Nephron (organoid): ENCODE data around the gene DDX19B.
"Not testable (repeated sequence)": the region's sequence is repeated elsewhere in the genome, so short reads cannot be mapped to it uniquely, and the experiment has no call there.

Experiments used
- H3K27ac Mint-ChIP-seq, 3 experiments: 2 replicates each; pipeline ENCODE4 v1.8.0; 2020; ENCODE audit warnings: mixed read lengths in 3 of 3, mild to moderate bottlenecking in 2 of 3, moderate library complexity in 1 of 3
- H3K27me3 Mint-ChIP-seq: 2 replicates; pipeline ENCODE4 v1.8.0; 2021; ENCODE audit warnings: low read depth, mild to moderate bottlenecking, moderate library complexity, mixed read lengths
- H3K36me3 Mint-ChIP-seq: 2 replicates; pipeline ENCODE4 v1.8.0; 2020; ENCODE audit warnings: low read depth, mixed read lengths
- H3K4me1 Mint-ChIP-seq: 2 replicates; pipeline ENCODE4 v1.8.0; 2020; ENCODE audit warnings: mixed read lengths
- H3K4me3 Mint-ChIP-seq, 3 experiments: 2 replicates each; pipeline ENCODE4 v1.8.0; 2020; ENCODE audit warnings: mild to moderate bottlenecking in 3 of 3, mixed read lengths in 3 of 3, moderate library complexity in 2 of 3
- H3K9me3 Mint-ChIP-seq: 2 replicates; pipeline ENCODE4 v1.8.0; 2020; ENCODE audit warnings: mixed read lengths
- TF ChIP-seq, protein P1 (sequence below), 3 experiments: fragments of 200-600 bp; sonication (generic); IDR thresholded peaks; one replicate each; pipeline ENCODE4 v1.5.0; 2021; ENCODE audit warnings: antibody characterized with exemption in 3 of 3; ENCODE audit not compliant: unreplicated experiment in 3 of 3

DDX19B gene

DNA sequence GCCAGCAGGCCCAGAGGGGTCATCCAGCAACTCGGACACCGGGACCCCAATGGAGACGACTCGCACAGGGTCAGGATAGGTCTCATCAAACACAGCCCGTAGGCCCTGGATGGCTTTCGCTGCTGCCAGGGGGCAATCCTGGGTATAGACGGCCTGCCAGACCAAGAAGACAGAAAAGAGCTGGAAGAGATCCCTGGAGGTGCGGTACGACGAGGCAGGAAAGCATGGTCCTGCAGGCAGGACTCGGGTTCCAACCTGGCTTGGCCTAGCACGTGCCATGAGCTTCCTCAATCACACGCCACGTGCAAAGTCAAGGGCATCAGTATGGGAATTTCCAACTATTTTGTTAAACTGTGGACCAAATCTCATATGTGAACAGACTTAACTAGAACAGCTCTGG, 40.9 kb upstream of the DDX19B start:
- no peaks in the 10 kb centered on the region for H3K4me1 Mint-ChIP-seq
- no peaks in the 10 kb centered on the region for H3K27me3 Mint-ChIP-seq
- H3K4me3 Mint-ChIP-seq, result no peak overlapping the region
- H3K36me3 Mint-ChIP-seq, result peaks cover 64% of the 10 kb centered on the region
- TF ChIP-seq, protein P1, sequence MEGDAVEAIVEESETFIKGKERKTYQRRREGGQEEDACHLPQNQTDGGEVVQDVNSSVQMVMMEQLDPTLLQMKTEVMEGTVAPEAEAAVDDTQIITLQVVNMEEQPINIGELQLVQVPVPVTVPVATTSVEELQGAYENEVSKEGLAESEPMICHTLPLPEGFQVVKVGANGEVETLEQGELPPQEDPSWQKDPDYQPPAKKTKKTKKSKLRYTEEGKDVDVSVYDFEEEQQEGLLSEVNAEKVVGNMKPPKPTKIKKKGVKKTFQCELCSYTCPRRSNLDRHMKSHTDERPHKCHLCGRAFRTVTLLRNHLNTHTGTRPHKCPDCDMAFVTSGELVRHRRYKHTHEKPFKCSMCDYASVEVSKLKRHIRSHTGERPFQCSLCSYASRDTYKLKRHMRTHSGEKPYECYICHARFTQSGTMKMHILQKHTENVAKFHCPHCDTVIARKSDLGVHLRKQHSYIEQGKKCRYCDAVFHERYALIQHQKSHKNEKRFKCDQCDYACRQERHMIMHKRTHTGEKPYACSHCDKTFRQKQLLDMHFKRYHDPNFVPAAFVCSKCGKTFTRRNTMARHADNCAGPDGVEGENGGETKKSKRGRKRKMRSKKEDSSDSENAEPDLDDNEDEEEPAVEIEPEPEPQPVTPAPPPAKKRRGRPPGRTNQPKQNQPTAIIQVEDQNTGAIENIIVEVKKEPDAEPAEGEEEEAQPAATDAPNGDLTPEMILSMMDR (IDR thresholded peaks at IDR 0.05; ENCODE audit: unreplicated experiment in 3 of 3), result no peak
- no peak overlapping the region for H3K27ac Mint-ChIP-seq
- no peaks in the 10 kb centered on the region for H3K9me3 Mint-ChIP-seq

GRCh38 chr16:70258946-70259345, 40.0 kb upstream of the DDX19B start:
- TF ChIP-seq, protein P1 (IDR thresholded peaks at IDR 0.05; ENCODE audit: unreplicated experiment in 3 of 3), result no peak
- peaks cover 61% of the 10 kb centered on the region for H3K36me3 Mint-ChIP-seq
- H3K9me3 Mint-ChIP-seq, result no peaks in the 10 kb centered on the region
- no peaks in the 10 kb centered on the region for H3K4me1 Mint-ChIP-seq
- no peaks in the 10 kb centered on the region for H3K27me3 Mint-ChIP-seq
- no peak overlapping the region for H3K4me3 Mint-ChIP-seq
- H3K27ac Mint-ChIP-seq, result no peak overlapping the region

GRCh38 chr16:70259903-70260302, 39.1 kb upstream of the DDX19B start:
- H3K9me3 Mint-ChIP-seq, H3K27ac Mint-ChIP-seq, H3K27me3 Mint-ChIP-seq, H3K4me3 Mint-ChIP-seq, H3K4me1 Mint-ChIP-seq: not testable (repeated sequence)
- peaks cover 62% of the 10 kb centered on the region for H3K36me3 Mint-ChIP-seq

DNA sequence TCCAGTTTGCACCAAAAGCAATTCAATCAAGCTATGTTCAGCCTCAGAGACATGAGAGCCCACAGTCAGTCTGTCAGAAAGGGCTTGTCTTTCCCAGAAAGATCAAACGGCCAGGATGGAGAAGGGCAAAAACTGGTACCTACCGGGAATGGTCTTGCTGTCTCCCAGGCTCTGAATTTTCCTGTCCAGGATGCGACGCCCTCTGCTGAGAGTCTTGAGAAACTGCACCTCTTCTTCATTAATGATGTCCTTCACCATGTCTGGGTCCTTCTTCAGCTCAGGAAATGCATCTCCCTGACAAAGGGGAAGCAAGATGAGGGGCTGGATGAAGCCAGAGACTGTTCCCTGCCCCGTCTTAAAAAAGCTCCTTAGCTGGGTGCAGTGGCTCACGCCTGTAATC, 31.5 kb upstream of the DDX19B start:
- TF ChIP-seq, protein P1 (IDR thresholded peaks at IDR 0.05; ENCODE audit: unreplicated experiment in 3 of 3), result peak; percentile 41 to 57 (median 43)
- no peaks in the 10 kb centered on the region for H3K9me3 Mint-ChIP-seq
- H3K27ac Mint-ChIP-seq, result no peak overlapping the region
- H3K4me3 Mint-ChIP-seq, result no peak overlapping the region
- no peaks in the 10 kb centered on the region for H3K27me3 Mint-ChIP-seq
- peaks cover 69% of the 10 kb centered on the region for H3K36me3 Mint-ChIP-seq
- H3K4me1 Mint-ChIP-seq, result no peaks in the 10 kb centered on the region

GRCh38 chr16:70267922-70268321, 31.1 kb upstream of the DDX19B start:
- H3K4me3 Mint-ChIP-seq, H3K9me3 Mint-ChIP-seq, H3K4me1 Mint-ChIP-seq, H3K27me3 Mint-ChIP-seq, H3K27ac Mint-ChIP-seq: not testable (repeated sequence)
- H3K36me3 Mint-ChIP-seq, result peaks cover 71% of the 10 kb centered on the region

DNA sequence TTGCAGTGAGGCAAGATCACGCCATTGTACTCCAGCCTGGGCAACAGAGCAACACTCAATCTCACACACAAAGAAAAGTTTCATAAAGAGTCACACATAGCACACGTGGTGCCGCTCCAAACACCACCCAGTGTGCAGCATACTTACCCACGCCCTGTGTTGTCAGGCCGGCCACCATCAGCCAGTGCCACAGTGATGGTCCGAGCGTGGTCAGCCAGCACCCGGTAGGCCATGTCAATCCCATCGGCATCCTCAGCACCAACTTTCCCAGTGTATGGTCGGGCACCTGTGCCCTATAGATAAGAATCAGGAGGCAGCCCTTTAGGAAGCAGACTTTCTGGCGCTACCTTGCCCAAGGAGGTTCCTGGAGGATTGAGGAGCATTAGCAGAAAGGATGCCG, 29.5 kb upstream of the DDX19B start:
- H3K27ac Mint-ChIP-seq, result no peak overlapping the region
- no peaks in the 10 kb centered on the region for H3K9me3 Mint-ChIP-seq
- H3K36me3 Mint-ChIP-seq, result peaks cover 74% of the 10 kb centered on the region
- no peaks in the 10 kb centered on the region for H3K4me1 Mint-ChIP-seq
- TF ChIP-seq, protein P1 (IDR thresholded peaks at IDR 0.05; ENCODE audit: unreplicated experiment in 3 of 3), result no peak
- H3K27me3 Mint-ChIP-seq, result no peaks in the 10 kb centered on the region
- no peak overlapping the region for H3K4me3 Mint-ChIP-seq

- H3K4me1 Mint-ChIP-seq, result no peaks in the 10 kb centered on the region
- H3K36me3 Mint-ChIP-seq, result peaks cover 74% of the 10 kb centered on the region
- TF ChIP-seq, protein P1 (IDR thresholded peaks at IDR 0.05; ENCODE audit: unreplicated experiment in 3 of 3), result no peak
- H3K27me3 Mint-ChIP-seq, result no peaks in the 10 kb centered on the region
- no peaks in the 10 kb centered on the region for H3K9me3 Mint-ChIP-seq
- no peak overlapping the region for H3K4me3 Mint-ChIP-seq
- H3K27ac Mint-ChIP-seq, result no peak overlapping the region
Measured at GRCh38 chr16:70270176-70270575, 28.8 kb upstream of the DDX19B start.
